GM12878 (cell line): ENCODE measurements around the gene ARHGAP5.

ENCODE experiments used
- EP300 ChIP-seq, 2 experiments: fragments of 150-350 bp in 1 of 2; IDR thresholded peaks; 2 replicates each; pipeline ENCODE4 v1.6.1; 2011 to 2012; ENCODE audit warnings: low read depth in 2 of 2, low read length in 2 of 2, borderline replicate concordance in 1 of 2, improper control_type of control experiment in 1 of 2, inconsistent platforms in 1 of 2; ENCODE audit not compliant: control insufficient read depth in 1 of 2
- MTA3 ChIP-seq: IDR thresholded peaks from 2 replicates; pipeline ENCODE4 v1.6.1; 2012; ENCODE audit warnings: low read length, inconsistent platforms, borderline replicate concordance
- POLR2A ChIP-seq: IDR thresholded peaks from 2 replicates; pipeline ENCODE4 v1.6.1; 2011; ENCODE audit warnings: low read depth, mild to moderate bottlenecking, low read length
- TARDBP ChIP-seq: IDR thresholded peaks from 2 replicates; pipeline ENCODE4 v1.6.1; 2016; ENCODE audit warnings: borderline replicate concordance
- WRNIP1 ChIP-seq: IDR thresholded peaks from 2 replicates; pipeline ENCODE4 v1.6.1; 2011; ENCODE audit warnings: low read depth, low read length, improper control_type of control experiment, borderline replicate concordance
- ZNF24 ChIP-seq: fragments of 450-650 bp; IDR thresholded peaks from 2 replicates; pipeline ENCODE4 v1.6.1; 2017; ENCODE audit warnings: antibody characterized with exemption, mild to moderate bottlenecking
- ZZZ3 ChIP-seq: IDR thresholded peaks from 2 replicates; pipeline ENCODE4 v1.6.1; 2011; ENCODE audit warnings: low read depth; ENCODE audit not compliant: control insufficient read depth, insufficient read length
- TF ChIP-seq, protein P1 (sequence below): fragments of 150-350 bp; IDR thresholded peaks from 2 replicates; pipeline ENCODE4 v1.6.1; 2014; ENCODE audit warnings: mild to moderate bottlenecking, low read depth, low read length
- TF ChIP-seq, protein P2 (sequence below): IDR thresholded peaks from 2 replicates; pipeline ENCODE4 v1.6.1; 2012; ENCODE audit warnings: mild to moderate bottlenecking, low read depth, low read length
- TF ChIP-seq, protein P3 (sequence below), 3 experiments: IDR thresholded peaks in 2 of 3; conservative IDR thresholded peaks in 1 of 3; 2 replicates each; pipeline ENCODE4 v1.5.1; 2011; ENCODE audit warnings: low read depth in 3 of 3, low read length in 3 of 3, mild to moderate bottlenecking in 3 of 3, control low read depth in 2 of 3, moderate library complexity in 2 of 3, inconsistent platforms in 1 of 3, mixed read lengths in 1 of 3; ENCODE audit not compliant: control insufficient read depth in 2 of 3, insufficient read depth in 1 of 3; ENCODE audit errors: extremely low read depth in 1 of 3
- TF ChIP-seq, protein P4 (sequence below): IDR thresholded peaks from 2 replicates; pipeline ENCODE4 v1.6.1; 2011; ENCODE audit warnings: low read depth, low read length, improper control_type of control experiment, borderline replicate concordance

DNA sequence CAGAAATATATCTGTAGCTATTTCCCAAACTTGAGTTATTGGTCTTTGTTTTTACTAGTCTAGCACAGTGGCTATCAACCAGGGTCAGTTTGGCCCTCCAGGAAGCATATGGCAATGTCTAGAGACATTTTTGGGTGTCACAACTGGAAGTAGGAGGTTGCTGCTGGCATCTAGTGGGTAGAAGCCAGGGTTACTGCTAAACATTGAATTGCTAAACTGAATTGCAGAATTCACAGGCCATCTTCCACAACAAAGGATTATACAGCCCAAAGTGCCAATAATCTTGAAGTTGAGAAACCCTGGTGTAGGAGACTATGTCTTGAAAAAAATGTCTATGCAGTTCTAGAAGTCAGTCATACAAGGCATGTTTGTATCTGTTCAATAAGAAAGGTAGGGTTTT, 27.7 kb downstream of the ARHGAP5 start:
- TF ChIP-seq, protein P1, sequence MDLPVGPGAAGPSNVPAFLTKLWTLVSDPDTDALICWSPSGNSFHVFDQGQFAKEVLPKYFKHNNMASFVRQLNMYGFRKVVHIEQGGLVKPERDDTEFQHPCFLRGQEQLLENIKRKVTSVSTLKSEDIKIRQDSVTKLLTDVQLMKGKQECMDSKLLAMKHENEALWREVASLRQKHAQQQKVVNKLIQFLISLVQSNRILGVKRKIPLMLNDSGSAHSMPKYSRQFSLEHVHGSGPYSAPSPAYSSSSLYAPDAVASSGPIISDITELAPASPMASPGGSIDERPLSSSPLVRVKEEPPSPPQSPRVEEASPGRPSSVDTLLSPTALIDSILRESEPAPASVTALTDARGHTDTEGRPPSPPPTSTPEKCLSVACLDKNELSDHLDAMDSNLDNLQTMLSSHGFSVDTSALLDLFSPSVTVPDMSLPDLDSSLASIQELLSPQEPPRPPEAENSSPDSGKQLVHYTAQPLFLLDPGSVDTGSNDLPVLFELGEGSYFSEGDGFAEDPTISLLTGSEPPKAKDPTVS: no peak
- no peak for TF ChIP-seq POLR2A
- no peak for TF ChIP-seq ZNF24
- TF ChIP-seq, protein P2, sequence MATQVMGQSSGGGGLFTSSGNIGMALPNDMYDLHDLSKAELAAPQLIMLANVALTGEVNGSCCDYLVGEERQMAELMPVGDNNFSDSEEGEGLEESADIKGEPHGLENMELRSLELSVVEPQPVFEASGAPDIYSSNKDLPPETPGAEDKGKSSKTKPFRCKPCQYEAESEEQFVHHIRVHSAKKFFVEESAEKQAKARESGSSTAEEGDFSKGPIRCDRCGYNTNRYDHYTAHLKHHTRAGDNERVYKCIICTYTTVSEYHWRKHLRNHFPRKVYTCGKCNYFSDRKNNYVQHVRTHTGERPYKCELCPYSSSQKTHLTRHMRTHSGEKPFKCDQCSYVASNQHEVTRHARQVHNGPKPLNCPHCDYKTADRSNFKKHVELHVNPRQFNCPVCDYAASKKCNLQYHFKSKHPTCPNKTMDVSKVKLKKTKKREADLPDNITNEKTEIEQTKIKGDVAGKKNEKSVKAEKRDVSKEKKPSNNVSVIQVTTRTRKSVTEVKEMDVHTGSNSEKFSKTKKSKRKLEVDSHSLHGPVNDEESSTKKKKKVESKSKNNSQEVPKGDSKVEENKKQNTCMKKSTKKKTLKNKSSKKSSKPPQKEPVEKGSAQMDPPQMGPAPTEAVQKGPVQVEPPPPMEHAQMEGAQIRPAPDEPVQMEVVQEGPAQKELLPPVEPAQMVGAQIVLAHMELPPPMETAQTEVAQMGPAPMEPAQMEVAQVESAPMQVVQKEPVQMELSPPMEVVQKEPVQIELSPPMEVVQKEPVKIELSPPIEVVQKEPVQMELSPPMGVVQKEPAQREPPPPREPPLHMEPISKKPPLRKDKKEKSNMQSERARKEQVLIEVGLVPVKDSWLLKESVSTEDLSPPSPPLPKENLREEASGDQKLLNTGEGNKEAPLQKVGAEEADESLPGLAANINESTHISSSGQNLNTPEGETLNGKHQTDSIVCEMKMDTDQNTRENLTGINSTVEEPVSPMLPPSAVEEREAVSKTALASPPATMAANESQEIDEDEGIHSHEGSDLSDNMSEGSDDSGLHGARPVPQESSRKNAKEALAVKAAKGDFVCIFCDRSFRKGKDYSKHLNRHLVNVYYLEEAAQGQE: no peak
- TF ChIP-seq, protein P3, sequence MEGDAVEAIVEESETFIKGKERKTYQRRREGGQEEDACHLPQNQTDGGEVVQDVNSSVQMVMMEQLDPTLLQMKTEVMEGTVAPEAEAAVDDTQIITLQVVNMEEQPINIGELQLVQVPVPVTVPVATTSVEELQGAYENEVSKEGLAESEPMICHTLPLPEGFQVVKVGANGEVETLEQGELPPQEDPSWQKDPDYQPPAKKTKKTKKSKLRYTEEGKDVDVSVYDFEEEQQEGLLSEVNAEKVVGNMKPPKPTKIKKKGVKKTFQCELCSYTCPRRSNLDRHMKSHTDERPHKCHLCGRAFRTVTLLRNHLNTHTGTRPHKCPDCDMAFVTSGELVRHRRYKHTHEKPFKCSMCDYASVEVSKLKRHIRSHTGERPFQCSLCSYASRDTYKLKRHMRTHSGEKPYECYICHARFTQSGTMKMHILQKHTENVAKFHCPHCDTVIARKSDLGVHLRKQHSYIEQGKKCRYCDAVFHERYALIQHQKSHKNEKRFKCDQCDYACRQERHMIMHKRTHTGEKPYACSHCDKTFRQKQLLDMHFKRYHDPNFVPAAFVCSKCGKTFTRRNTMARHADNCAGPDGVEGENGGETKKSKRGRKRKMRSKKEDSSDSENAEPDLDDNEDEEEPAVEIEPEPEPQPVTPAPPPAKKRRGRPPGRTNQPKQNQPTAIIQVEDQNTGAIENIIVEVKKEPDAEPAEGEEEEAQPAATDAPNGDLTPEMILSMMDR (IDR thresholded peaks at IDR 0.05 in 2 of 3, conservative IDR thresholded peaks at IDR 0.05 in 1 of 3; ENCODE audit: control insufficient read depth in 2 of 3, extremely low read depth in 1 of 3, insufficient read depth in 1 of 3, low read depth in 3 of 3, low read length in 3 of 3): no peak
- TF ChIP-seq, protein P4, sequence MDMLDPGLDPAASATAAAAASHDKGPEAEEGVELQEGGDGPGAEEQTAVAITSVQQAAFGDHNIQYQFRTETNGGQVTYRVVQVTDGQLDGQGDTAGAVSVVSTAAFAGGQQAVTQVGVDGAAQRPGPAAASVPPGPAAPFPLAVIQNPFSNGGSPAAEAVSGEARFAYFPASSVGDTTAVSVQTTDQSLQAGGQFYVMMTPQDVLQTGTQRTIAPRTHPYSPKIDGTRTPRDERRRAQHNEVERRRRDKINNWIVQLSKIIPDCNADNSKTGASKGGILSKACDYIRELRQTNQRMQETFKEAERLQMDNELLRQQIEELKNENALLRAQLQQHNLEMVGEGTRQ: no peak
- TF ChIP-seq MTA3: no peak
- no peak for TF ChIP-seq TARDBP
- no peak for TF ChIP-seq WRNIP1
- TF ChIP-seq EP300 (IDR thresholded peaks at IDR 0.05; ENCODE audit: borderline replicate concordance in 1 of 2, control insufficient read depth in 1 of 2, low read depth in 2 of 2, low read length in 2 of 2): no peak
- TF ChIP-seq ZZZ3: no peak
